Measurements from ENCODE around the gene CHRND.

CHRND gene

DNA sequence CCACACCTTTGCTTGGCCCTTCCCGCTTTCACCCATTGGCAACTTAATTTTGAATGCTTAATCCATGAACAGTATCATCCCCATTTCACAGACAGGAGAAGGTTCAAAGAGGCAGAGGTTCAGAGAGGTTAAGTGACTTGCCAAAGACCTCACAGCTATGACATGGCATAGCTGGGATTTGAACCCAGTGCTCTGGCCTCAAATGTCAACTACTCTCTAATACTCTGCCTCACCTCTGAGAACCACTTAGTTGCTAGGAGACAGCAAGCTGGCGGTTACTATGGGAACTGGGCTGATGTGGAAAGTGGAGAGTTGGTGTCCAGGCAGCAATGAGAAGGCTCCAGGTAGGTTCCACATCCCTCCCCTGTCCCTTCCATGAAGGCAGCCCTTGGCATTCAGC is 21.5 kb upstream of the CHRND start:
- peak; percentile 55 for DNase-seq

DNA sequence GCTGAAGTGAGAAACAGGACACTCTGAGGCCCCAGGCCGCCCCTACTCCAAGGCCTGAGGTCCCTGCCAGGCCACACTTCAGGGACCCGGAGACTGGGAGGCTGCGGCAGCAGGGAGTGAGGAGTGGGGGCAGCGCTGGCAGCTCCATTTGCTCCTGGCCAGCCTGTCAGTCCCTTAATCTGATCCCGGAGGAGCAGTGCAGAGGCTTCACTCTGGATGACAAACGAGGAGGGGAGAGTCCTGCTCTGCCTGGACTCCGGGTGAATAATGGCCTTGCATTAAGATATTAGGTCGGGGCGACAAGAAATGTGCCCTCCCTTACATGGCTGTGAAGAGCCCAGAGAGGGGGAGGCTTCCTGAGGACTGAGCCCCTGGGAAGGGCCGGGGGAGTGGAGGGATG is 20.1 kb upstream of the CHRND start:
- no peak for DNase-seq

GRCh38 chr2:232506709-232507108 is 19.3 kb upstream of the CHRND start:
- DNase-seq, result no peak

GRCh38 chr2:232508251-232508650 is 17.7 kb upstream of the CHRND start:
- no peak for DNase-seq

GRCh38 chr2:232511336-232511890 is 14.5 kb upstream of the CHRND start:
- peak; percentile 48 for DNase-seq

GRCh38 chr2:232512602-232513001 is 13.4 kb upstream of the CHRND start:
- no peak for DNase-seq

DNA sequence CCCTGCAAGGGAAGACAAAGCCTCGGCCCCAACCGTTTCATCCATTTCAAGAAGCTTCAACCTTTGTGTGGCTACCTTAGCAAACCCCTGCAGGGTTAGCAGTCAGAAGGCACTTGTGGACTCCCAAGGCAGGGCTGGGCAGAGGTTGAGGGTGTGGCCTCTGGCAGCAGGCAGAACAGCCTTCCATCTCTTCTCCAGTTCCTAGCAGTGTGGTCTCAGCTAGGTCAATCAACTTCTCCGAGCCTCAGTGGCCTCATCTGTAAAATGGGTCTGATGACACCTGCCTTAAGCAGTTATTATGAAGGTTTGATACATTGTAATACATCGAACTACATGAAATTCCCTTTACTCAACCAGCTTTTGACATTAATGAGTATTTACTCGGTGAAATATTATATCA is 12.6 kb upstream of the CHRND start:
- DNase-seq, result no peak

DNA sequence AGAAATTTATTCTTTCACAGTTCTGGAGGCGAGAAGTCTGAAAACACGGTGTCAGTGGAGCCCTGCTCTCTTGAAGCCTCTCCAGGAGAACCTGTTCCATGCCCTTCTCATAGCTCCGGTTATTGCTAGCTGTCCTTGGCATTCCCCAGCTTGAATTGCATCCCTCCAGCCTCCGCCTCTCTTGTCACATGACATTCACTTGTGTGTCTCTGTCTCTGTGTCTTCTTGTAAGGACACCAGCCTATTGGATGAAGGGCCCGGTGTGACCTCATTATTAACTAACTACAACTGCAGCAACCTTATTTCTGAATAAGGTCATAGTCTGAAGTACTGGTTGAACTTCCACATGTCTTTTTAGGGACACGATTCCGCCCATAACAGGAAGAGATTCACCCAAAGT is 10.3 kb upstream of the CHRND start:
- DNase-seq, result no peak

DNA sequence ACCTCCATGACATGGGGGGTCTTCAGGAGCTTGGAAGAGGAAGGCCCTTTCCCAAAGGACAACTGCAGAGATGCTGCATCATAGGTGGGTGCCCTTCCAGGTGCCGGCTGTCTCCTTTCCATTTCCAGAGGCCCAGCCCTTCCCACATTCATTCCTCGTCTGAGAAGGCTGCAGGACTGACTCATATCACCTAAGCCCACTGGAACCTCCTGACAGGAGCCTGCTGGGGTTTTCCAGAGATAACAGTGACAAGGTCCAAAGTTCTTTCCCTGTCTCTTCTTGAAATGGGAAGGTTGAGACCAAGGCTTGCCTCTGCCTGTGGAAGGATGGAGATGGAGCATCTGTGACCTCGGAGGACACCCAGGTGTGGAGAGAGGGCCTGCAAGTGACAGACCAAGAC is 9.4 kb upstream of the CHRND start:
- no peak for DNase-seq

GRCh38 chr2:232518844-232519243 is 7.1 kb upstream of the CHRND start:
- no peak for DNase-seq

DNA sequence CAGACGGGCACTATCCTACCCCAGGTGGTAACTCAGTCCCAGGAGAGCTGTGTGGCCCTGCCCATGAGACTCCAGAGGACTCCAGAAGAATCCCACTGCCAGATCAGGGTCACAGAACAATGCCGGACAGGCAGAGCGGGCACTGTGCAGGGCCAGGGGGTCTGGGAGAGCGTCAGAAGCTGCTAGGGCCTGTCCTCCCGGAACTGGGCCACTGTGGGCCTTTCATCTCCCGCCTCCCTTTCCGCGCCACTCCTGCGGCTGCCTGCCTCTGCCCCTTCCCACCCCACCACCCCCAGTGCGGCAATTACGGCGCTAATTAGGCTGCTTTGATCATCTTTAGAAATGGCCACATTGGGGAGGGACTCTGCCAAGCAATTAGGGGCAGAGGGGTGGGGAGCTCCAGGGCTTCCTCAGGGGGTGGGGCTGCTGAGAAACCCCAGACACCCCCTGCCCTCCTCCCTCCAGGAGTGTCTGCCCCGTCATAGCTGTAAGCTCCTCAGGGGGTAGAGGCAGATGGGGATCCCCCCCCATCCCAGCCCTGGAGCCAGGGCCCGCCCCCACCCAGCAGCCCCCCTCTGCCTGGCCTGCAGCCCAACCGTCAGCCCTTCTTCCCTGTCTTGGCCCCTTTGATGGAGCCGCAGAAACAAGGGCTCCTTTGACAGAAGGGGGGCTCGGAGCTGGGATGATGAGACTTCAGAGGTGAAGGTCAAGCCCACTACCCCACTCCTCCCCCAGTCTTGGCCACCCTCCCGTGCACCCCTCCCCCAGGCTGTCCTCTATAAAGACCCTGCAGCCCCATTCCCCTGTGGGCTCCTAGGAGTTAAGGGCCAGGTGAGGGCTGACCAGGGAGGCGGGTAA is 6.2 kb upstream of the CHRND start, which contains the start of gene PRSS56:
Gene PRSS56 (plus strand): TSS at position 808 of the 858 bp plus-strand sequence. CDS start 211 bp downstream, outside the sequence.
- DNase-seq, result no peak

GRCh38 chr2:232520489-232520888 is 5.5 kb upstream of the CHRND start:
- no peak for DNase-seq

DNA sequence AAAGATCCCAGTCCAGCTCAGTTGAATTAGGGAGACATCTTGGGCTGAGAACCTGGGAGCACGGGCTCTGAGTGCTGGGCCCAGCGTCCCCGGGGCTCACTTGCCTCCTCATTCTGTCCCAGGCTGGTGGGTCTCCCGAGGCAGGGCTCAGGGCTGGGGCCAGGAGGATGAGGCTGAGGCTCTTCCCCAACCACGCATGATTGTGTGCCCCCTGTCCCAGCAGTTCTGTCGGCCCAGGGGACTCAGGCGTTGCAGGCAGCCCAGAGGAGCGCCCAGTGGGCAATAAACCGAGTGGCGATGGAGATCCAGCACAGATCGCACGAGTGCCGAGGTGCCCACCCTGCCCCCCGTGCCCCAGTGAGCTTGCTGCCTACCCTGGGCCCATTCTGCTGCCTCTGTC is 4.9 kb upstream of the CHRND start:
- no peak for DNase-seq

DNA sequence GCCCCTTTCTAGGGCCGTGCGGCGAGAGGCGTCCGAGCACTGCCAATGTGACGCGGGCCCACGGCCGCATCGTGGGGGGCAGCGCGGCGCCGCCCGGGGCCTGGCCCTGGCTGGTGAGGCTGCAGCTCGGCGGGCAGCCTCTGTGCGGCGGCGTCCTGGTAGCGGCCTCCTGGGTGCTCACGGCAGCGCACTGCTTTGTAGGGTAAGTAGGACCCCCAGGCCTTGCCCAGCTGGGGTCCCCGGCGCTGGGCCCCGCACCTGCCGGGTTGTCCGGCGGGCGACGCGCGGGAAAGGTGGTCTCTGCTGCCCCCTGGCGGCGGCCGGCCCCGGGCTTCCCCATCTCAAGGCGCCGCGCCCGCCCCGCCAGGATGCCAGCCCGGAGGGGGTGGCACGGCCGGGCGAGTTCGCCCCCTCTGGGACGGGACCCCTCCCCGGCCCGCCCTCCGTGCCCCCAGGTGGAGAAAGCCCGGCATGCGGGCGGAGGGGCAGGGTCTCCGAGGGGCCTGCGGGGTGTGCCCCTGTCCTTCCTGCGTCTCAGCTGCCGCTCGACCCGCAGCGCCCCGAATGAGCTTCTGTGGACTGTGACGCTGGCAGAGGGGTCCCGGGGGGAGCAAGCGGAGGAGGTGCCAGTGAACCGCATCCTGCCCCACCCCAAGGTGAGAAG is 3.9 kb upstream of the CHRND start:
- DNase-seq, result no peak

- DNase-seq, result no peak
Measured at GRCh38 chr2:232522623-232523401, 3.1 kb upstream of the CHRND start.

DNA sequence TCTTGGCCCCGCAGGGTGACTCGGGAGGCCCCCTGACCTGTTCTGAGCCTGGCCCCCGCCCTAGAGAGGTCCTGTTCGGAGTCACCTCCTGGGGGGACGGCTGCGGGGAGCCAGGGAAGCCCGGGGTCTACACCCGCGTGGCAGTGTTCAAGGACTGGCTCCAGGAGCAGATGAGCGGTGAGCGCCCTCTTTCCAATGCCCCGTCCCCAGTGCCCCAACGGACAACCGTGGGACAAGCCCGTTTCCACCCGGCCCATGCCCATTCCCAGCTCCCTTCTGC is 2.6 kb upstream of the CHRND start:
- DNase-seq, result no peak

GRCh38 chr2:232523682-232524597 is 2.0 kb upstream of the CHRND start:
- DNase-seq, result no peak

DNA sequence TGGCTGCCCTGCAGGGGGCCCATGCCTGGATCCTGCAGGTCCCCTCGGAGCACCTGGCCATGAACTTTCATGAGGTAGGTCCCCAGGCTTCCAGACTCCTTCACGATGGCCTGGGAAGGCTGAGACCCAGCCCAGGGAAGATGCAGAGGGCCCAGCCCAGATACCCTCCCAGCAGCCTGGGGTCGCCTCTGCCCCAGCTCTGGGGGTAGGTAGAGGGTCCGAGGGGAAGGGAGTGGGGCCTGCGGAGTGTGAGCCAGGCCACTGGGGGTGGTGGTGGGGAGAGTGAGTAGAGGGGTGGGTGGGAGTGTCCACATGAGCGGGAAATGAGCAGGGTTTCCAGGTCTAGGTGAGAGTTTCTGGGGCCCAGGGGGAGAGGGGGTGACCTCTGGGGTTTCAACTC is 1.2 kb upstream of the CHRND start:
- no peak for DNase-seq

GRCh38 chr2:232525199-232525598 is 761 bp upstream of the CHRND start:
- DNase-seq, result no peak

DNA sequence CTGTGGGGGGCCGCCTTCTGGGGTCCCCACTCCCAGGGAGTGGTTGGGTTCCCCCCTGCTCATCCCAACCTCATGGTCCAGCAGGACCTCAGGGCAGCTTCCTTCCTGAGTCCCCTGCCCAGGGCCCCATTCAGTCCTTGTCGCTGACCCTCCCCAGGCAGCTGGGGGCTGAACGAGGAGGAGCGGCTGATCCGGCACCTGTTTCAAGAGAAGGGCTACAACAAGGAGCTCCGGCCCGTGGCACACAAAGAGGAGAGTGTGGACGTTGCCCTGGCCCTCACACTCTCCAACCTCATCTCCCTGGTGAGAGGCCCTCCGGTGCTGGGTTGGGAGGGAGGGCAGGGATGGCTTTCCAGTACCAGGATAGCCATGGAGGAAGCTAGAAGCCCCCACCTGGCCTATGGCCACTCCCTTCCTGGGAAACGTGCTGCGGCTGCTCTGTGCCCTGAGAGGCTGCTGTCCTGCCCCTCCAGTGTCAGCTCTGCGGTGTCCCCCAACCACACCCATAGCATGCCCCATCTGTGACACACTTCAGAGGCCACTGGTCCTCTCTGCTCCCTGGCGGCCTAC is 497 bp downstream of the CHRND start:
- DNase-seq, result no peak

- no peak for DNase-seq
Measured at GRCh38 chr2:232527905-232528470, 2.0 kb downstream of the CHRND start.

Data from NCI-H1105 treated with DMSO at 0.1 percent for 48 hours (cell line).